ENCODE measurements around the gene SIK3.

- no peak for TF ChIP-seq CTCF (IDR thresholded peaks at IDR 0.05; ENCODE audit: low read length)
- no peak for TF ChIP-seq EZH2 (optimal IDR thresholded peaks at IDR 0.05; ENCODE audit: low read depth, low read length)
Measured at GRCh38 chr11:116793772-116794097, 304.5 kb downstream of the SIK3 start.

Data from MM.1S (cell line).